ENCODE measurements around the gene ACSL4.

The ACSL4 gene

DNA sequence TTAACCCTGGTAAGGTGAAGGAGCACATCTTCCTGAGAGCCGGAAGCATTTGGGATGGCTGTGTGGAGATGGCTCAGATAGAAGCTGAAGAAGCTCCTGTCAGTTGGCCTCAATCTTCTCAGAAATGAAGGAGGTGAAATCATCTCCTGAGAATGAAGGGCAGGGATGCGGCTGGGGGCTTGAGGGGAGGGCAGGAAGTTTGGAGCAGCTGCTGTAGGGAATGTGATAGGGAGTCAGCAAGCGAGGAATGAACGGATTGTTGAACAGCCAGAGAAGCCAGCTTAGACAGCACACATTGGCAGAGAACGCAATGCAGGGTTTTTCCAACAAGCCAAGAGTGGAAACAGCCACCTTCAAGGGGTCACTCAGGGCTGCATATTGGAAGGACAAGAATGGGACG is 118.1 kb downstream of the ACSL4 start:
- no peak for DNase-seq (ENCODE audit: low read depth in 2 of 3, low spot score in 2 of 3)

DNA sequence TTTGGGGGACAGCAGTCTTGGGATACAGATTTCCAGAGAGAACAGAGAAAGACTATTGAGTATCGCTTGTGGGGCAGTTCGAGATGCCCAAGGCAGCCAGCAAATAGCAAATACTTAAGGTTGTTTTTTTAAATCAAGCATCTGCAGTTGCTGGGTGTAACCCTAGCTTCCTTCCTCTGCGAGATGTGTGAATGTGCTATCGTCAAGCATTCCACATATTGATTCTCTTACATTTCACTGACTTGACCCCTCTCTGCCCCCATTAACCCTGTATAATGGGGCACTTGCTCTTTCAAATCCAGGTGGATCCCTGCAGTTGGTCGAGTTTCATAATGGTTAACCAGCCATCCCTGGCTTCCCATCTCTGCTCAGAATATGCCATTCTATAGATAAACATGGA is 131.6 kb downstream of the ACSL4 start:
- DNase-seq (ENCODE audit: low read depth in 2 of 3, low spot score in 2 of 3) = no peak

DNA sequence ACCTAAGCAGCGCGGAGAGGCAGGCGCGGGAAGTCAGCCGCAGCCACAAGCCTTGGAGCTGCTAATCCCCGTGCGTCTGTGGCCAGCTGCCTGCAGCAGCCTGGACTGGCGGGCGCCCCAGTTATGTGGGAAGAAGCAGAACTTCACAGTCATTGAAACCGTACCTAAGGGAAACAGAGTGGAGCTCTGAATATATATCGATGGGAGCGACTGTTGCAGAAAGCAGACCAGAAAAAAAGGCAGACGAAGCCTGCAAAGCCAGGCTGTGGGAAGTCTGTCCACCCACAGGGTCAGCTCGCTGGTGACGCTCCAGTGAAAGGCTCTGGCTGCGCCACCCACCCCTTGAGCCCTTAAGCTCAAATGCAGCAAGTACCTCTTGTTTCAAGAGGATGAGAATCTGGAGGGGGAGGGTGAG is 132.8 kb downstream of the ACSL4 start:
- DNase-seq (ENCODE audit: low read depth in 2 of 3, low spot score in 2 of 3) = no peak

DNA sequence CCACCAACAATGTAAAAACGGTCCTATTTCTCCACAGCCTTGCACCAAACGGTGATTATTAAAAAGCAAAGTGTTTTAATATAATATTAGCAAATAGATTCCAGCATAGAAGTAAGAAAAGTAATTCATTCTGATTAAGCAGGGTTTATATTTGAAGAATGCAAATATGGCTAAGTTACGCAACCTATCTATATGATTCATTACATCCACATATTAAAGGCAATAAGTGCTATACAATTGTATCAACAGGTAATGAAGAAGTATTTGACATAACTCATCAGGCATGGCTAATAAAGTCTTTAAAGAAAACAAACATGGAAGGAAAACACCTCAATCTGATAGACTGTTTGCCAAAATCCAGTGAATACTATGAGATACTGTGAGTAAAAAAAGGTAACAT is 137.0 kb downstream of the ACSL4 start:
- no peak for DNase-seq (ENCODE audit: low read depth in 2 of 3, low spot score in 2 of 3)
